HG02973 (cell line): ENCODE data around the gene FAIM2.

Experiments
- ATAC-seq: cut with Tn5 transposase; IDR thresholded peaks from one replicate; pipeline ENCODE4 v1.9.1; 2021; ENCODE audit warnings: moderate library complexity; ENCODE audit not compliant: unreplicated experiment

FAIM2 gene

GRCh38 chr12:49939707-49940106 is 36.0 kb upstream of the FAIM2 start:
- no peak for ATAC-seq

GRCh38 chr12:49939307-49939706 is 35.6 kb upstream of the FAIM2 start:
- ATAC-seq = no peak

- no peak for ATAC-seq
These were observed 34.1 kb upstream of the FAIM2 start for GRCh38 chr12:49937639-49938300.

- no peak for ATAC-seq
These were observed 33.2 kb upstream of the FAIM2 start for GRCh38 chr12:49936925-49937324.

- ATAC-seq = no peak
These were observed 30.8 kb upstream of the FAIM2 start for GRCh38 chr12:49934505-49934904.

GRCh38 chr12:49933796-49934195 is 30.1 kb upstream of the FAIM2 start:
- no peak for ATAC-seq

GRCh38 chr12:49932533-49933130 is 28.9 kb upstream of the FAIM2 start:
- no peak for ATAC-seq

GRCh38 chr12:49932023-49932422 is 28.3 kb upstream of the FAIM2 start:
- no peak for ATAC-seq

GRCh38 chr12:49930515-49931288 is 27.0 kb upstream of the FAIM2 start:
- no peak for ATAC-seq

- ATAC-seq = no peak
These were observed 25.9 kb upstream of the FAIM2 start for GRCh38 chr12:49929581-49929980.

GRCh38 chr12:49928471-49928870 is 24.8 kb upstream of the FAIM2 start:
- ATAC-seq = no peak

- no peak for ATAC-seq
These were observed 21.9 kb upstream of the FAIM2 start for GRCh38 chr12:49925433-49926204.

GRCh38 chr12:49924628-49925246 is 21.0 kb upstream of the FAIM2 start:
- no peak for ATAC-seq

GRCh38 chr12:49923880-49924556 is 20.3 kb upstream of the FAIM2 start:
- no peak for ATAC-seq

- ATAC-seq = no peak
These were observed 19.4 kb upstream of the FAIM2 start for GRCh38 chr12:49923035-49923644.

GRCh38 chr12:49922349-49923034 is 18.8 kb upstream of the FAIM2 start:
- ATAC-seq = no peak

GRCh38 chr12:49921936-49922335 is 18.2 kb upstream of the FAIM2 start:
- no peak for ATAC-seq

- no peak for ATAC-seq
These were observed 17.6 kb upstream of the FAIM2 start for GRCh38 chr12:49921299-49921698.

GRCh38 chr12:49920915-49921286 is 17.2 kb upstream of the FAIM2 start:
- no peak for ATAC-seq
